ENCODE results near the gene PCID2. TPM values are rescaled to one million over a fixed set of nuclear protein-coding genes. Genes with fewer than 3 reads are reported as not detected.

The PCID2 gene
- polyA plus RNA-seq, 1 experiment, result 73.6 TPM

DNA sequence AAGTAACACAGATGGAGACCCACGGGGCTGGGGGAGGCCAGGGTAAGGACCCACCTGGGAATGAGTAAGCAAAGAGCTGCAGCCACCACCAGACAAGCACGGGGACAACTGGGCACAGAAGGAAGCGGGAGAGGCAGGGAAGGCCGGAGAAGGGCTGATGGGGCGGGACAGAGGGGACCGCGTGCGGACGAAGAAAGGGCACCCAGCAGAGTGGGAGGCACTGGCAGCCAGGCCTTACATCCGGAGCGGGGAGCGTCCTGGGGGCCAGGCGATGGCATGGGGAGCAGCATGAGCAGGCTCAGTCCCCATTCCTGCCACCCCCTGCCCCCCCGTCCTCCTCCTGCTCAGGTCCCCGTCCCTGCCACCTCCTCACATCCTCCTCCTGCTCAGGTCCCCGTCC, 47.0 kb downstream of the PCID2 start:
- no peaks in the 10 kb centered on the region for H3K36me3 ChIP-seq (ENCODE audit: control insufficient read depth, insufficient read depth, low read length)
- POLR2A ChIA-PET, result no interaction called here

DNA sequence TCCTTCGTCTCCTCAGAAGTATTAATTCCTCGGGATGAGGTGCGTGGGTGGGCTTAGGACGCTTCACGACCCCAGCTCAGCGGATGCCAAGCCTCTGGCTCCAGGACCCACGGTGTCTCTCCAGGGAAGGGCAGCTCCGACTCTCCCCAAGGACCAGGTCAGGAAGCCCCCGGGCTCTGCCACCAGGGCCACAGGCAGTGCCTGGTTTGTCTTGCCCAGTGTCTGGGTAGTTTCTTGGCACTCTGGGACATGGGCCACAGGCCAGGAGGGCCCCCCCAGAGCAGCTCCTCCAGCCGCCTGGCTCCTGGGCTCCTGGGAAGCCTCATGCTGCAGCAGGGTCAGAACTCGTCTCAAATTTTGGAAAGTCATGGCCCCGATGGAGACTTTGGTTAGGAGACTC, 47.5 kb downstream of the PCID2 start:
- no peaks in the 10 kb centered on the region for H3K27me3 ChIP-seq (ENCODE audit: control insufficient read depth, insufficient read depth, low read length)
- no peak overlapping the region for H3K4me3 ChIP-seq (ENCODE audit: low read depth, low read length)
- CTCF ChIA-PET, result interaction anchor here (0.6 kb wide), 1 partner anchor 166 kb away, joined by 4 read pairs; no protein-coding TSS in a partner anchor
- TF ChIP-seq CTCF (IDR thresholded peaks at IDR 0.05; ENCODE audit: insufficient read depth, low read depth, low read length), result no peak
- H3K36me3 ChIP-seq (ENCODE audit: control insufficient read depth, insufficient read depth, low read length), result no peaks in the 10 kb centered on the region
- DNase-seq (ENCODE audit: low read depth), result no peak
- POLR2A ChIA-PET, result no interaction called here

More for the DNA sequence above, 47.0 kb downstream of the PCID2 start:
- no peak for TF ChIP-seq CTCF (IDR thresholded peaks at IDR 0.05; ENCODE audit: insufficient read depth, low read depth, low read length)
- CTCF ChIA-PET, result interaction anchor here (0.6 kb wide), 1 partner anchor 165 kb away, joined by 4 read pairs; no protein-coding TSS in a partner anchor
- no peaks in the 10 kb centered on the region for H3K27me3 ChIP-seq (ENCODE audit: control insufficient read depth, insufficient read depth, low read length)
- no peak for DNase-seq (ENCODE audit: low read depth)
- H3K4me3 ChIP-seq (ENCODE audit: low read depth, low read length), result no peak overlapping the region

DNA sequence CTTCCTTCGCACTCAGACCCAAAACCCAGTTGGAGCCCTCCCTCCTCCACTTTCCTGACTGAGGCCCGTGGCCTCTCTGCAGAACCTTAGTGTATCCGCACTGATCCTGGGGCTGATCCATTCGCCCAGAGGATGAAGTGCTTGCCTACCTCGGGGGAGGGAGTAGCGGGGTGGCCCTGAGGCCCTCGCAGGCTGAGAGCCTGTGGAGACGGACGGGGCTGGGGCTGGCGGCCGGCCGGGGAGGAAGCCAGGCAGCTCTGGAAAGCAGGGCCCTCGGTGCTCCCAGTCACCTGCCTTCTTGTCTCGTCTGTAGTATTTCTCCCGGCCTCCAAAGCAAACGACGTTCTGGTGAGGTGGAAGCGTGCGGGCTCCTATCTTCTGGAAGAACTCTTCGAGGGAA, 48.8 kb downstream of the PCID2 start:
- ChIA-PET POLR2A (interaction anchor here (0.6 kb wide), 1 partner anchor 49 kb away, joined by 14 read pairs; the partner anchor contains the start of gene PCID2), CTCF (interaction anchor here (1.3 kb wide), 1 partner anchor 10 kb away, joined by 3 read pairs; no protein-coding TSS in a partner anchor)
- no peak for DNase-seq (ENCODE audit: low read depth)
- H3K27me3 ChIP-seq (ENCODE audit: control insufficient read depth, insufficient read depth, low read length), result no peaks in the 10 kb centered on the region
- no peak overlapping the region for H3K4me3 ChIP-seq (ENCODE audit: low read depth, low read length)
- H3K36me3 ChIP-seq (ENCODE audit: control insufficient read depth, insufficient read depth, low read length), result no peaks in the 10 kb centered on the region
- no peak for TF ChIP-seq CTCF (IDR thresholded peaks at IDR 0.05; ENCODE audit: insufficient read depth, low read depth, low read length)

- TF ChIP-seq CTCF (IDR thresholded peaks at IDR 0.05; ENCODE audit: insufficient read depth, low read depth, low read length), result no peak
- CTCF ChIA-PET, result interaction anchor here (1.3 kb wide), 1 partner anchor 11 kb away, joined by 3 read pairs; no protein-coding TSS in a partner anchor
- DNase-seq (ENCODE audit: low read depth), result no peak
- POLR2A ChIA-PET, result no interaction called here
- Histone ChIP-seq H3K36me3 (ENCODE audit: control insufficient read depth, insufficient read depth, low read length) (no peaks in the 10 kb centered on the region), H3K27me3 (ENCODE audit: control insufficient read depth, insufficient read depth, low read length) (no peaks in the 10 kb centered on the region), H3K4me3 (ENCODE audit: low read depth, low read length) (no peak overlapping the region)
These were observed 49.5 kb downstream of the PCID2 start for GRCh38 chr13:113158946-113159345.

GRCh38 chr13:113157929-113158747, 50.3 kb downstream of the PCID2 start, which contains the start of gene PROZ:
Gene PROZ (plus strand): TSS chr13:113158648. CDS start chr13:113158661, 13 bp downstream.
- no peak for DNase-seq (ENCODE audit: low read depth)
- CTCF ChIA-PET, result no interaction called here

More at GRCh38 chr13:113157929-113158747, 50.3 kb downstream of the PCID2 start, which contains the start of gene PROZ:
- H3K36me3 ChIP-seq (ENCODE audit: control insufficient read depth, insufficient read depth, low read length), result no peaks in the 10 kb centered on the region
- H3K27me3 ChIP-seq (ENCODE audit: control insufficient read depth, insufficient read depth, low read length), result no peaks in the 10 kb centered on the region
- POLR2A ChIA-PET, result no interaction called here
- TF ChIP-seq CTCF (IDR thresholded peaks at IDR 0.05; ENCODE audit: insufficient read depth, low read depth, low read length), result no peak
- no peak within 1 kb of the TSS for H3K4me3 ChIP-seq (ENCODE audit: low read depth, low read length)
